GM12875 (cell line): ENCODE data around the gene HPGDS.

Source experiments
- H3K4me3 ChIP-seq: one replicate; pipeline ENCODE4 v1.5.1; 2011; ENCODE audit warnings: low read depth, low read length, control low read depth
- CTCF ChIP-seq: IDR thresholded peaks from 2 replicates; pipeline ENCODE4 v1.5.1; 2011; ENCODE audit warnings: low read depth, mild to moderate bottlenecking, control low read depth, inconsistent platforms, low read length, moderate library complexity, borderline replicate concordance; ENCODE audit not compliant: insufficient read depth

Gene HPGDS

GRCh38 chr4:94365304-94365703, 22.7 kb upstream of the HPGDS start:
- H3K4me3 ChIP-seq: no peak overlapping the region
- TF ChIP-seq CTCF: no peak

- TF ChIP-seq CTCF: no peak
- no peak overlapping the region for H3K4me3 ChIP-seq
These were observed 21.9 kb upstream of the HPGDS start for GRCh38 chr4:94364527-94364926.

GRCh38 chr4:94363136-94363655, 20.6 kb upstream of the HPGDS start:
- TF ChIP-seq CTCF: no peak
- no peak overlapping the region for H3K4me3 ChIP-seq

- no peak overlapping the region for H3K4me3 ChIP-seq
- no peak for TF ChIP-seq CTCF
These were observed 17.2 kb upstream of the HPGDS start for GRCh38 chr4:94359838-94360237.

- no peak for TF ChIP-seq CTCF
- no peak overlapping the region for H3K4me3 ChIP-seq
These were observed 16.6 kb upstream of the HPGDS start for GRCh38 chr4:94359221-94359620.

GRCh38 chr4:94358101-94358500, 15.5 kb upstream of the HPGDS start:
- TF ChIP-seq CTCF: no peak
- no peak overlapping the region for H3K4me3 ChIP-seq

GRCh38 chr4:94357624-94358023, 15.0 kb upstream of the HPGDS start:
- H3K4me3 ChIP-seq: no peak overlapping the region
- no peak for TF ChIP-seq CTCF
